PC-9 (cell line): ENCODE measurements around the gene UBE3C. TPM values are rescaled to one million over a fixed set of nuclear protein-coding genes. Genes with fewer than 3 reads are reported as not detected.
"Not testable (repeated sequence)": the region's sequence is repeated elsewhere in the genome, so short reads cannot be mapped to it uniquely, and the experiment has no call there.

Experiments used
- BruUV-seq: library from RNA; stranded (reverse); fragments of 400-500 nt; replicated peaks from 2 replicates; lab custom pipeline; 2021; lab: Mats Ljungman, UMichigan
- CTCF ChIA-PET: fragments of 300-600 bp; sonication (Branson Sonifier 250); formaldehyde crosslinking; loops from one replicate; lab custom pipeline; 2022; ENCODE audit warnings: antibody characterized with exemption; lab: Charles Lee
- POLR2A ChIA-PET: fragments of 300-600 bp; sonication (Branson Sonifier 250); formaldehyde crosslinking; loops from one replicate; lab custom pipeline; 2022; ENCODE audit warnings: antibody characterized with exemption; ENCODE audit not compliant: unreplicated experiment; lab: Charles Lee
- DNase-seq, 2 experiments: peaks; one replicate each; pipeline versions ENCODE4 v3.0.0 to v3.0.0-alpha.2; 2015 to 2022; ENCODE audit warnings: mixed read lengths in 1 of 2
- H2AFZ ChIP-seq: fragments of 200-600 bp; sonication (generic); 2 replicates; pipeline ENCODE4 v1.8.1; 2017; ENCODE audit warnings: antibody characterized with exemption
- H3F3A ChIP-seq: fragments of 200-600 bp; sonication (generic); 2 replicates; pipeline ENCODE4 v1.8.1; 2017; ENCODE audit warnings: antibody characterized with exemption, mild to moderate bottlenecking, low read depth; ENCODE audit not compliant: insufficient read depth
- H3K27ac ChIP-seq: fragments of 200-600 bp; sonication (generic); 2 replicates; pipeline ENCODE4 v1.6.1; 2016; ENCODE audit warnings: mixed run types
- H3K27me3 ChIP-seq: fragments of 200-600 bp; sonication (generic); 2 replicates; pipeline ENCODE4 v1.6.1; 2016; ENCODE audit warnings: low read depth, mixed run types; ENCODE audit not compliant: insufficient read depth
- H3K36me3 ChIP-seq: fragments of 200-600 bp; sonication (generic); 2 replicates; pipeline ENCODE4 v1.6.1; 2016; ENCODE audit warnings: low read depth, mixed run types
- H3K4me1 ChIP-seq: fragments of 200-600 bp; sonication (generic); replicated peaks from 2 replicates; pipeline ENCODE4 v1.6.1; 2016; ENCODE audit warnings: mixed run types; ENCODE audit not compliant: insufficient read depth
- H3K4me2 ChIP-seq: fragments of 200-600 bp; sonication (generic); 2 replicates; pipeline ENCODE4 v1.6.1; 2017; ENCODE audit warnings: mixed run types
- H3K4me3 ChIP-seq: fragments of 200-600 bp; sonication (generic); 2 replicates; pipeline ENCODE4 v1.6.1; 2016; ENCODE audit warnings: mixed run types
- H3K79me2 ChIP-seq: fragments of 200-600 bp; sonication (generic); 2 replicates; pipeline ENCODE4 v1.6.1; 2017; ENCODE audit warnings: low read depth, mixed run types
- H3K9me2 ChIP-seq: fragments of 200-600 bp; sonication (generic); 2 replicates; pipeline ENCODE4 v1.8.1; 2017; ENCODE audit warnings: mild to moderate bottlenecking; ENCODE audit not compliant: insufficient read depth
- H3K9me3 ChIP-seq: fragments of 200-600 bp; sonication (generic); 2 replicates; pipeline ENCODE4 v1.8.1; 2016; ENCODE audit warnings: low read depth; ENCODE audit not compliant: insufficient read depth
- H4K20me1 ChIP-seq: fragments of 200-600 bp; sonication (generic); 2 replicates; pipeline ENCODE4 v1.8.1; 2017; ENCODE audit not compliant: insufficient read depth
- EZH2 ChIP-seq: fragments of 200-600 bp; sonication (generic); IDR thresholded peaks from 2 replicates; pipeline ENCODE4 v1.8.0; 2017; ENCODE audit warnings: antibody characterized with exemption, low read depth
- intact Hi-C: fragments of 100-400 bp; cut with micrococcal nuclease; formaldehyde crosslinking; loops from one replicate; pipeline ENCODE4 v1.10.0; 2022; ENCODE audit not compliant: unreplicated experiment
- total RNA-seq: library from RNA; stranded (reverse); gene quantifications from 2 replicates; pipeline ENCODE4 v1.2.3, GENCODE V29; 2021
- TF ChIP-seq, protein P1 (sequence below): fragments of 200-600 bp; sonication (generic); conservative IDR thresholded peaks from 2 replicates; pipeline ENCODE4 v1.6.1; 2017; ENCODE audit warnings: mixed run types, antibody characterized with exemption, mild to moderate bottlenecking, moderate library complexity

The UBE3C gene
- total RNA-seq, 1 experiment from 2014 or later = 77.6 TPM

DNA sequence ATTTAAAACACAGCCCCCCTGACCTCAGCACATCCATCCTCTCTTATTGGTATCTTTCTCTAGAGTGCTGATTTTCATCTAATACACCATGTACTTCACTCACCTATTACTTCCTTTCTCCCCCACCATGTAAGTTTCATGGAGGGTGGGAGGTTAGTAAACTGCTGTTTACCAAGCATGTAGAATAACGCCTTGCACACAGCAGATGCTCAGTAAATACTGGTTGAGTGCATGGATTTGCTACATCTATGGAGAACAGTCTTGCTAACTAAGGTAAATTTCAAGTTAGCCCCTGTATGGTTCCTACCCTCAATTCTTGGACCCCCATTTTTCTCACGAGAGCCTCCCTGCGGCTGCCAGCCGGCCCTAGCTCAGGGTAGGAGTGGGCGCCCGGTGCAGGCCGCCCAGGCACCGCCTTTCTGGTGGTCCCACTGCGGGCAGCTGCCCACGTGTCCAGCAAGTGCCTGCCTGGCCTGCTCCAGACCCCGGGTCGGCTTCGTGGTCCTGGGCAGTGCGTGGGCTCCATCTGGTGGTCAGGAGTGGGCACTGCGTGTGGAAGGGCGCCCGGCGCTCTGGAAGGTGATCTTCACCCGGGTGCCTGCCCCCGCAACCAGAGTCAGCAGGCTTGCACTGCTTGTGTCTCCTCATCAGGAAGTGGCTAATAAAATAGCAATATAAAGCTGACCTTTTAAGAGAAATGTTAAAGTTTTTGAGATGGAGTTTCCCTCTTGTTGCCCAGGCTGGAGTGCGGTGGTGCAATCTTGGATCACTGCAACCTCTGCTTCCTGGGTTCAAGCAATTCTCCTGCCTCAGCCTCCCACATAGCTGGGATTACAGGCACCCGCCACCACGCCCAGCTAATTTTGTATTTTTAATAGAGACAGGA is 134.7 kb downstream of the UBE3C start:
- intact Hi-C loops = loop anchor here (1.0 kb wide), 2 partner anchors 67 to 304 kb away; no protein-coding TSS in a partner anchor
- CTCF ChIA-PET = interaction anchor here (0.7 to 1.2 kb wide), 3 partner anchors 31 to 66 kb away, joined by 3 to 11 read pairs (median 3); no protein-coding TSS in a partner anchor
- no peak overlapping the region for H2AFZ ChIP-seq
- H3F3A ChIP-seq = peaks cover 44% of the 10 kb centered on the region
- POLR2A ChIA-PET = interaction anchor here (0.6 kb wide), 1 partner anchor 71 kb away, joined by 5 read pairs; no protein-coding TSS in a partner anchor
- no peak overlapping the region for H3K27ac ChIP-seq
- no peak overlapping the region for H3K4me2 ChIP-seq
- H3K9me3 ChIP-seq = no peaks in the 10 kb centered on the region
- DNase-seq = peak; percentile 59 to 71
- H3K4me3 ChIP-seq = no peak overlapping the region
- H3K4me1 ChIP-seq = no peaks in the 10 kb centered on the region
- 0 out of 2 replicates have a peak, but pooled peaks cover 5% of the 10 kb centered on the region for H3K36me3 ChIP-seq
- H3K27me3 ChIP-seq = no peaks in the 10 kb centered on the region
- H3K9me2 ChIP-seq = no peaks in the 10 kb centered on the region
- H4K20me1 ChIP-seq = 0 out of 2 replicates have a peak, but pooled peaks cover 6% of the 10 kb centered on the region
- no peak for TF ChIP-seq EZH2
- TF ChIP-seq, protein P1, sequence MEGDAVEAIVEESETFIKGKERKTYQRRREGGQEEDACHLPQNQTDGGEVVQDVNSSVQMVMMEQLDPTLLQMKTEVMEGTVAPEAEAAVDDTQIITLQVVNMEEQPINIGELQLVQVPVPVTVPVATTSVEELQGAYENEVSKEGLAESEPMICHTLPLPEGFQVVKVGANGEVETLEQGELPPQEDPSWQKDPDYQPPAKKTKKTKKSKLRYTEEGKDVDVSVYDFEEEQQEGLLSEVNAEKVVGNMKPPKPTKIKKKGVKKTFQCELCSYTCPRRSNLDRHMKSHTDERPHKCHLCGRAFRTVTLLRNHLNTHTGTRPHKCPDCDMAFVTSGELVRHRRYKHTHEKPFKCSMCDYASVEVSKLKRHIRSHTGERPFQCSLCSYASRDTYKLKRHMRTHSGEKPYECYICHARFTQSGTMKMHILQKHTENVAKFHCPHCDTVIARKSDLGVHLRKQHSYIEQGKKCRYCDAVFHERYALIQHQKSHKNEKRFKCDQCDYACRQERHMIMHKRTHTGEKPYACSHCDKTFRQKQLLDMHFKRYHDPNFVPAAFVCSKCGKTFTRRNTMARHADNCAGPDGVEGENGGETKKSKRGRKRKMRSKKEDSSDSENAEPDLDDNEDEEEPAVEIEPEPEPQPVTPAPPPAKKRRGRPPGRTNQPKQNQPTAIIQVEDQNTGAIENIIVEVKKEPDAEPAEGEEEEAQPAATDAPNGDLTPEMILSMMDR = peak; percentile 97
- no peaks in the 10 kb centered on the region for H3K79me2 ChIP-seq
- no TSS peak for BruUV-seq

DNA sequence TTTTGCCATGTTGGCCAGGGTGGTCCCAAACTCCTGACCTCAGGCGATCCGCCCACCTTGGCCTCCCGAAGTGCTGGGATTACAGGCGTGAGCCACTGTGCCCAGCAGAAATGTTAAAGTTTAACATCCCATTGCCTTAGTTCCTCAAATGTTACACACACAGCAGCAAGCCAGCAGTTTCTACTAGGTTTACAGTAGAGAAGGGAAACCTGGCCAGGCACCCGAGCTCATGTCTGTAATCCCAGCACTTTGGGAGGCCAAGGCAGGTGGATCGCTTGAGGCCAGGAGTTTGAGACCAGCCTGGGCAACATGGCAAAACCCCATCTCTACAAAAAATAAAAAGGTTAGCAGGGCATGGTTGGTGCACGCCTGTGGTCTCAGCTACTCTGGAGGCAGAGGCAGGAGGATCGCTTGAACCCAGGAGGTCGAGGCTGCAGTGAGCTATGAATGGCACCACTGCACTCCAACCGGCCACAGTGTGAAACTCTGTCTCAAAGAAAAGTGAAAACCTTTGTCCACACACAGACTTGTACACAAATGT is 135.4 kb downstream of the UBE3C start:
- H3K27ac ChIP-seq, H3K4me2 ChIP-seq, POLR2A ChIA-PET, intact Hi-C loops, H3K9me2 ChIP-seq, DNase-seq, H2AFZ ChIP-seq, H3K4me1 ChIP-seq, BruUV-seq, H3K27me3 ChIP-seq, H3K4me3 ChIP-seq, H3K79me2 ChIP-seq, H3K9me3 ChIP-seq, H3K36me3 ChIP-seq, H4K20me1 ChIP-seq: not testable (repeated sequence)
- peaks cover 44% of the 10 kb centered on the region for H3F3A ChIP-seq
- CTCF ChIA-PET = interaction anchor here (0.7 to 1.2 kb wide), 3 partner anchors 30 to 65 kb away, joined by 3 to 11 read pairs (median 3); no protein-coding TSS in a partner anchor

DNA sequence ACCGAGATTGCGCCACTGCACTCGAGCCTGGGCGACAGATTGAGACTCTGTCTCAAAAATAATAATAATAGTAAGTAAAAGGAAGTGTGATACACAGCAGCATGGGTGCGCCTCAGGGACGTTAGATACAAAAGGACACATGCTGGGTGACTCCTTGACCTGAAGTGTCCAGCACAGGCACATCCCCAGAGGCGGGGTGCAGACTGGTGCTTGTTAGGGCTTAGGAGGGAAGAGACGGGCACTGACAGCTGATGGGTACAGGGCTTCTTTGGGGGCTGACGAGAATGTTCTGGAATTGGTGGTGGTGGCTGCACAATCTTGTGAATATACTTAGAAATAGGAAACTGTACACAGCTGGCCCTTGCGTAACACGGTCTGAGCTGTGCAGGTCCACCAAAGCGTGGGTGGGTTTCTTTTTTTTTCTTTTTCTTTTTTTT is 136.3 kb downstream of the UBE3C start:
- no peaks in the 10 kb centered on the region for H3K36me3 ChIP-seq
- H3K9me3 ChIP-seq = no peaks in the 10 kb centered on the region
- BruUV-seq = no TSS peak
- no peak for DNase-seq
- H3K79me2 ChIP-seq = no peaks in the 10 kb centered on the region
- H2AFZ ChIP-seq = no peak overlapping the region
- no peak overlapping the region for H3K4me3 ChIP-seq
- H3K4me2 ChIP-seq = no peak overlapping the region
- H3F3A ChIP-seq = peaks cover 39% of the 10 kb centered on the region
- H3K27me3 ChIP-seq = no peaks in the 10 kb centered on the region
- ChIA-PET CTCF (no interaction called here), POLR2A (interaction anchor here (0.6 kb wide), 1 partner anchor 29 kb away, joined by 5 read pairs; no protein-coding TSS in a partner anchor)
- TF ChIP-seq, protein P1 = no peak
- no peak for TF ChIP-seq EZH2
- H3K4me1 ChIP-seq = no peaks in the 10 kb centered on the region
- intact Hi-C loops = no loop called here
- 0 out of 2 replicates have a peak, but pooled peaks cover 6% of the 10 kb centered on the region for H4K20me1 ChIP-seq
- no peak overlapping the region for H3K27ac ChIP-seq
- H3K9me2 ChIP-seq = no peaks in the 10 kb centered on the region
